CD8-positive, alpha-beta memory T cell (primary cell): ENCODE measurements around the gene EXOC2. TPM values are rescaled to one million over a fixed set of nuclear protein-coding genes. Genes with fewer than 3 reads are reported as not detected.

Experiments
- CTCF ChIA-PET: fragments of 350-600 bp; sonication (Branson Sonifier 250); formaldehyde crosslinking; loops from one replicate; lab custom pipeline; 2021; ENCODE audit warnings: antibody characterized with exemption; lab: Charles Lee
- POLR2A ChIA-PET: fragments of 350-600 bp; sonication (Branson Sonifier 250); formaldehyde crosslinking; loops from one replicate; lab custom pipeline; 2021; ENCODE audit warnings: antibody characterized with exemption; lab: Charles Lee
- DNase-seq, 5 donors: peaks; one replicate each; pipeline versions ENCODE4 v3.0.0 to v3.0.0-alpha.2; 2020 to 2022; ENCODE audit warnings: mixed read lengths in 1 of 5
- H3K27ac ChIP-seq: one replicate; pipeline ENCODE4 v1.7.0; 2013; ENCODE audit warnings: low read depth, mild to moderate bottlenecking, low read length, moderate library complexity
- H3K27me3 ChIP-seq: 2 replicates; pipeline ENCODE4 v1.7.0; 2013; ENCODE audit warnings: low read length, mild to moderate bottlenecking; ENCODE audit not compliant: insufficient read depth, poor library complexity, severe bottlenecking
- H3K36me3 ChIP-seq: 2 replicates; pipeline ENCODE4 v1.7.0; 2013; ENCODE audit warnings: mild to moderate bottlenecking, low read length, moderate library complexity; ENCODE audit not compliant: insufficient read depth
- H3K4me1 ChIP-seq: 2 replicates; pipeline ENCODE4 v1.7.0; 2013; ENCODE audit warnings: mild to moderate bottlenecking, low read length, moderate library complexity; ENCODE audit not compliant: insufficient read depth
- H3K4me3 ChIP-seq: 2 replicates; pipeline ENCODE4 v1.7.0; 2013; ENCODE audit warnings: mild to moderate bottlenecking, low read length
- H3K9me3 ChIP-seq: 2 replicates; pipeline ENCODE4 v1.7.0; 2013; ENCODE audit warnings: mild to moderate bottlenecking, low read length
- H3K27ac Mint-ChIP-seq, 8 donors: one replicate each; pipeline ENCODE4 v1.8.0; 2020 to 2021; ENCODE audit warnings: mixed read lengths in 8 of 8, mild to moderate bottlenecking in 6 of 8, inconsistent platforms in 3 of 8, moderate library complexity in 3 of 8
- H3K27me3 Mint-ChIP-seq, 2 donors: one replicate each; pipeline ENCODE4 v1.8.0; 2020 to 2021; ENCODE audit warnings: mixed read lengths in 2 of 2, mild to moderate bottlenecking in 1 of 2, moderate library complexity in 1 of 2
- H3K36me3 Mint-ChIP-seq, 3 donors: one replicate each; pipeline ENCODE4 v1.8.0; 2020 to 2021; ENCODE audit warnings: mixed read lengths in 3 of 3, inconsistent platforms in 1 of 3, mild to moderate bottlenecking in 1 of 3
- H3K4me1 Mint-ChIP-seq, 3 donors: one replicate each; pipeline ENCODE4 v1.8.0; 2020 to 2021; ENCODE audit warnings: mixed read lengths in 3 of 3, inconsistent platforms in 1 of 3, mild to moderate bottlenecking in 1 of 3
- H3K4me3 Mint-ChIP-seq, 7 donors: one replicate each; pipeline ENCODE4 v1.8.0; 2020 to 2021; ENCODE audit warnings: mixed read lengths in 7 of 7, mild to moderate bottlenecking in 6 of 7, moderate library complexity in 4 of 7, inconsistent platforms in 2 of 7
- H3K9me3 Mint-ChIP-seq, 5 donors: one replicate each; pipeline ENCODE4 v1.8.0; 2020 to 2022; ENCODE audit warnings: mixed read lengths in 5 of 5, mild to moderate bottlenecking in 3 of 5, moderate library complexity in 2 of 5, inconsistent platforms in 1 of 5
- polyA plus RNA-seq: library from polyadenylated mRNA; unstranded; fragments of 300-500 nt; fragmentation: Illumina TruSeq; gene quantifications from one replicate; pipeline ENCODE4 v1.2.3, GENCODE V29; 2021
- total RNA-seq, 2 experiments: library from RNA; stranded (reverse); gene quantifications; one replicate each; pipeline ENCODE4 v1.2.3, GENCODE V29; 2021

EXOC2 gene
- total and polyA plus RNA-seq, 3 experiments from 2014 or later, result 41.5 to 44.6 (median 43.1) TPM

DNA sequence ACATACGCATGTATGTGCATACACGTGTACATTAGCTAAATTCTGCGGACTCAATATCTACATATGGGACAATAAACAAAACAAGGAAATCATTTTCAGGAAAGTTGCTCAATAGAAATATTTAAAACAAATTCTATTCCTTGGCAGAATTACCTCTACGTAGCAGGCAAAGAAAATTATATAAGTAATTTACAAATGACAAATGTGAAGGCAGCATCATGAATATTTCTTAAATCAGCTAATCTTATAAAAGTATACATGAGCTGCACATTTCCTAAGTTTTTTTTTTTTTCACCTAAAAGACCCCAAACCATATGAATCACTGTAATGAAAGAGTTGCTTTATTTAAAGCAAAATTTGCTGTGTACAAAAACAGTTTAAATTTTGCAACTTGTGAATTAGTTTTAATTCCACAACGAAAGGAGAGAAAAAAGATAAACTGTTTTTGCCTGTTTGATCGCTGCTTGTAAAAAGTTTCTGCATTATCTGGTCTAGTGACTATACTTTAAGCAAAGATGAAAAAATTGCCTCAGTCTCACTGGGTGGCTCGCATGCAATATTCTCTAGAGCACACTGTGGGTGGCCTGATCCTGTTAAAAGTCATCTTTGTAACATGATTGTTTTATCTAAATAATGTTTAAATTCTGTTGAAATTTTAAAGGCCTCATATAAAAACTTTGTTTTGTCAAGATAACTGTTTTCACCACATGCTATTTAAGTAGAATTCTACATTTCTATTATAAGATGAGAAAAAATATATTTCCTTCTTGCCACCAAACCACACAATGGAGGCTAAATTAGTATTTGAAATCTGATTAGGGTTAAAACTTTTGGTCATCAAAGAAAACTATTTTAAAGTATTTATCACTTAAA lies 93.1 kb downstream of the EXOC2 start:
- no peaks in the 10 kb centered on the region for H3K9me3 ChIP-seq
- Mint-ChIP-seq H3K9me3 (no peaks in the 10 kb centered on the region), H3K4me1 (no peaks in the 10 kb centered on the region), H3K27me3 (no peaks in the 10 kb centered on the region), H3K36me3 (peaks cover 4 to 60% (median 19%) of the 10 kb centered on the region in 3 donors), H3K27ac (peak overlapping the region in 2 of 8 donors; percentile 6 to 36), H3K4me3 (no peak overlapping the region)
- no peaks in the 10 kb centered on the region for H3K4me1 ChIP-seq
- no peak for DNase-seq
- CTCF ChIA-PET, result no interaction called here
- H3K27me3 ChIP-seq, result no peaks in the 10 kb centered on the region
- no peaks in the 10 kb centered on the region for H3K36me3 ChIP-seq
- POLR2A ChIA-PET, result no interaction called here
- H3K27ac ChIP-seq, result no peak overlapping the region
- no peak overlapping the region for H3K4me3 ChIP-seq

DNA sequence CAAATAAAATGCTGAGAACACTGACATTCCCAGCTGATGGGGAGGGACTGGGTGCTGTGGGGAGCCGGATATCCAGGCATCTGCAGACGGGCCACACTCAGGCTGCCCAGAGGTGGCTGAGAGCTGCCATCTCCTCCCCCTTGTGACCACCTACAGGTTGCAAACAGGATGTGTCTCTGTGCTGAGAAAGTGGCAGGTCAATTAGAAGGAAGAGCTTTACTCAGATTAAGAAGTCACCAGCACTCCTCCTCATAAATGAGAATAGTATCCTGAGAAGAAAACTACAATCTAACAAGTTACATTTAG lies 99.1 kb downstream of the EXOC2 start:
- peaks cover 15% of the 10 kb centered on the region for H3K36me3 ChIP-seq
- H3K27ac Mint-ChIP-seq, result peak overlapping the region in 2 of 8 donors; percentile 55 to 84
- POLR2A ChIA-PET, result no interaction called here
- H3K4me1 Mint-ChIP-seq, result peaks cover 0 to 9% (median 0%) of the 10 kb centered on the region in 3 donors
- CTCF ChIA-PET, result interaction anchor here (0.7 to 2.4 kb wide), 14 partner anchors 9 to 843 kb away, joined by 3 to 26 read pairs (median 6); no protein-coding TSS in a partner anchor
- H3K4me3 ChIP-seq, result no peak overlapping the region
- peaks cover 8 to 76% (median 27%) of the 10 kb centered on the region in 3 donors for H3K36me3 Mint-ChIP-seq
- no peak overlapping the region for H3K4me3 Mint-ChIP-seq
- no peaks in the 10 kb centered on the region for H3K27me3 Mint-ChIP-seq
- H3K27me3 ChIP-seq, result no peaks in the 10 kb centered on the region
- no peaks in the 10 kb centered on the region for H3K9me3 ChIP-seq
- H3K27ac ChIP-seq, result no peak overlapping the region
- DNase-seq, result no peak
- no peaks in the 10 kb centered on the region for H3K4me1 ChIP-seq
- no peaks in the 10 kb centered on the region for H3K9me3 Mint-ChIP-seq

DNA sequence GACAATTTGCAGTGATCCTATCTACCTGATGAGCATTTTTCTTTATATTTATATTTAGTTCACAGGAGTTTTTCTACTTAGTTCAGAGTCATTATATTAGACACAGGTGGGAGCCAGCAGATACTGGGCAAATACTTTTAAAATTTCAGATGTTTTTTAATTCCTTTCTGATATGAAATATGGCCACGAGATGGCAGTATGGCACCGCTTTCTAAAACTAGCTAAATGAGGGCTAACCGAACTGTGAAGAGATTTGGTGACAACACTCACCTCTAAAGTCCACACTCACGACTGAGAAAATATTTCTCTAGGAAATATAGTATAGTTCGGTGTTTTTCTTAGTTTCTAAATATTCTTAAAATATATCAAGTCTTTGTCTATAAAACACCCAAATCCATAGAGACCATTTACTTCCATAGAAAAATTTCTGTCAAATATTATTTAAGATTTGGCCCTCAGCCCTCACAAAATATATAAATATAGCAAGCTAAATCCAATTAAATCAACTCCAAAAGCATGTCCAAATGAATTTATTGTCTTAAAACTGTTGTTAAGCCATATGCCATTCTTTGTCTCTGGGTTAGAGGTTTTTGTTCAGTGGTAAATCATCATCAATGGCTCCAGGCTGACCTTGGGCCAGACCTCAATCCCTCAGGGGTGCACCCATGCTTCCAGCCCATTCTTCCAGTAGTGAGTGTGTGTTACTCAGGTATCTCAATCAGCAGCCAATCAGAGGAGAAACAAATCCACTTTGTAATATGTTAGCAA lies 99.6 kb downstream of the EXOC2 start:
- H3K9me3 Mint-ChIP-seq, result no peaks in the 10 kb centered on the region
- Histone ChIP-seq H3K27me3 (no peaks in the 10 kb centered on the region), H3K27ac (no peak overlapping the region), H3K36me3 (peaks cover 15% of the 10 kb centered on the region), H3K4me3 (no peak overlapping the region), H3K4me1 (no peaks in the 10 kb centered on the region), H3K9me3 (no peaks in the 10 kb centered on the region)
- H3K4me3 Mint-ChIP-seq, result no peak overlapping the region
- H3K4me1 Mint-ChIP-seq, result peaks cover 0 to 9% (median 0%) of the 10 kb centered on the region in 3 donors
- H3K27me3 Mint-ChIP-seq, result no peaks in the 10 kb centered on the region
- DNase-seq, result peak; percentile 37 to 71 (median 46)
- peak overlapping the region in 2 of 8 donors; percentile 38 to 84 for H3K27ac Mint-ChIP-seq
- ChIA-PET POLR2A (no interaction called here), CTCF (interaction anchor here (0.6 to 2.4 kb wide), 17 partner anchors 8 to 844 kb away, joined by 3 to 26 read pairs (median 5); no protein-coding TSS in a partner anchor)
- H3K36me3 Mint-ChIP-seq, result peaks cover 8 to 77% (median 22%) of the 10 kb centered on the region in 3 donors

DNA sequence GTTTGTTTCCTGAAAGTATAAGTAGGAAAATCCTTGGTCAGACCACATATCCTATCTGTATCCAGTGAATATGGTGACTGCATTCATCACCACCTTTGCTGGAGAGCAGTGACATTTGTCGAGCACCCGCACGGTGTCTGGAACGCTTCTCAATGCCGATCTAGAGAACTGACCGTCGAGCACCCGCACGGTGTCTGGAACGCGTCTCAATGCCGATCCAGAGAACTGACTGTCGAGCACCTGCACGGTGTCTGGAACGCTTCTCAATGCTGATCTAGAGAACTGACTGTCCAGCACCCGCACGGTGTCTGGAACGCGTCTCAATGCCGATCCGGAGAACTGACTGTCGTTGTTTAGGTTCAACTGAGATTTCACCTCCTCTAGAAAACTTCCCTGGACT lies 103.8 kb downstream of the EXOC2 start:
- H3K36me3 ChIP-seq, result peaks cover 15% of the 10 kb centered on the region
- Mint-ChIP-seq H3K27me3 (no peaks in the 10 kb centered on the region), H3K36me3 (peaks cover 8 to 58% (median 19%) of the 10 kb centered on the region in 3 donors), H3K27ac (no peak overlapping the region), H3K4me3 (no peak overlapping the region), H3K9me3 (no peaks in the 10 kb centered on the region), H3K4me1 (peaks cover 0 to 6% (median 0%) of the 10 kb centered on the region in 3 donors)
- no peaks in the 10 kb centered on the region for H3K9me3 ChIP-seq
- H3K27ac ChIP-seq, result no peak overlapping the region
- DNase-seq, result no peak
- CTCF ChIA-PET, result no interaction called here
- H3K4me3 ChIP-seq, result no peak overlapping the region
- H3K4me1 ChIP-seq, result no peaks in the 10 kb centered on the region
- POLR2A ChIA-PET, result no interaction called here
- no peaks in the 10 kb centered on the region for H3K27me3 ChIP-seq

DNA sequence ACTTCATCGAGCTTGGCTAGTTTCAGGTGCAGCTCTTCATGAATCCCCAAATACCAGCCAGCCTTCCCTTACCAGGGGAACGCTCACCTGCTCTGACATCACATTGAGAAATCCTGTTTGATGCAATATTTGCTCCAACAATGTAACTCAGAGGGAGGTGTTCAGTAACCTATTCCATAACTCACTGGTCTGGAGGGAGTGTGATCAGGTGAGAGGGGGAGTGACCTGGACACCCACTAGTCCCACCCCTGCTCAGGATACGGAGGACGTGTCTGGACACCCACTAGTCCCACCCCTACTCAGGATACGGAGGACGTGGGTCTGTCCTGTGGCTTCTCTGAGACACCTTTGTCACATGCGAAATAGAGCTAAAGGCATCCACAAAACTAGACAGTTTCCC lies 106.4 kb downstream of the EXOC2 start:
- no peak for DNase-seq

DNA sequence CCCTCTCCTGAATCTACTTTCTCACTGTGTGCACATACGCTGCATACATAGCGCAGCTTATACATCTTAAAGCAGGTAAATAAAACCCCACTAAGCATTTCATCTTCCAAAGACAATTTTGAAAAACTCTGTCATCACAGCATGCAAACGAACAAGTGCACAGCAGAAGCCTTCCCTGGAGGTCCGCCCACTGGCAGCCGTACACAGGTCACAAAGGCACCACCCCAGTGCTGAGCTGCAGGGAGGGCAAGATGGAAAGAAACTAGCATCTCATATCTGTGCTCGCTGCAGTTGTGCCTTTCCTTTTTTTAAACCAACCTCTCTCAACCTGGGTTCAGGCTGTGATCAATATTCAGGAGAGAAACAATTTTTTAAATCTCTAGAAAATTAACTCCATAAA lies 109.3 kb downstream of the EXOC2 start:
- ChIA-PET POLR2A (no interaction called here), CTCF (interaction anchor here (2.1 kb wide), 1 partner anchor 10 kb away, joined by 7 read pairs; no protein-coding TSS in a partner anchor)

More for the DNA sequence above, 106.4 kb downstream of the EXOC2 start:
- no peak overlapping the region for H3K4me3 ChIP-seq
- H3K36me3 ChIP-seq, result peaks cover 7% of the 10 kb centered on the region
- Mint-ChIP-seq H3K4me3 (no peak overlapping the region), H3K36me3 (peaks cover 8 to 48% (median 18%) of the 10 kb centered on the region in 3 donors), H3K27ac (no peak overlapping the region), H3K9me3 (no peaks in the 10 kb centered on the region), H3K27me3 (no peaks in the 10 kb centered on the region), H3K4me1 (peaks cover 2 to 9% (median 9%) of the 10 kb centered on the region in 3 donors)
- no peaks in the 10 kb centered on the region for H3K4me1 ChIP-seq
- H3K27me3 ChIP-seq, result no peaks in the 10 kb centered on the region
- H3K27ac ChIP-seq, result no peak overlapping the region
- POLR2A ChIA-PET, result no interaction called here
- no peaks in the 10 kb centered on the region for H3K9me3 ChIP-seq
- CTCF ChIA-PET, result no interaction called here

DNA sequence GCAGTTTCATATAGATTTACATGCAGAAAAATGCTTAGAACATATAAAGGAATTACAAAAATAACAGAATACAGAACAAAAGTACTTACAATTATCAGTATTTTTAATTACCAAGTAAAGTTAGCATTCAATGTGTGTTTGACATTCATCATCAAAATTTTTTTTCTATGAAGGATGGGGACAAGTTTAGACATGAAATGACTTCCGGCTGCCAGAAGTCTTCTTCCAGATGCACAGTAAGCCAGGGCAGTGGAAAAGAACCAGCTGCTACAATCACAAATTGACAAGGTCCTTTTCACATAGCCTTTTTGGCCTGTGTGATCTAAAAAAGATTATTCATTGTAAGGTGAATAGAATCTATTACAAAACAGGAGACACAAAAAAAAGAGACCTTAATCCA lies 109.8 kb downstream of the EXOC2 start:
- Mint-ChIP-seq H3K27me3 (no peaks in the 10 kb centered on the region), H3K27ac (peak overlapping the region in 1 of 8 donors; percentile 42), H3K4me3 (no peak overlapping the region), H3K9me3 (no peaks in the 10 kb centered on the region), H3K4me1 (peaks cover 8 to 9% (median 9%) of the 10 kb centered on the region in 3 donors), H3K36me3 (peaks cover 0 to 20% (median 5%) of the 10 kb centered on the region in 3 donors)
- Histone ChIP-seq H3K27ac (no peak overlapping the region), H3K4me3 (no peak overlapping the region), H3K9me3 (no peaks in the 10 kb centered on the region), H3K27me3 (no peaks in the 10 kb centered on the region), H3K4me1 (no peaks in the 10 kb centered on the region), H3K36me3 (no peaks in the 10 kb centered on the region)
- POLR2A ChIA-PET, result no interaction called here
- CTCF ChIA-PET, result interaction anchor here (2.1 kb wide), 1 partner anchor 10 kb away, joined by 7 read pairs; no protein-coding TSS in a partner anchor
- DNase-seq, result no peak

More for the DNA sequence above, 109.3 kb downstream of the EXOC2 start:
- Mint-ChIP-seq H3K4me3 (no peak overlapping the region), H3K4me1 (peaks cover 4 to 9% (median 9%) of the 10 kb centered on the region in 3 donors), H3K27me3 (no peaks in the 10 kb centered on the region), H3K9me3 (no peaks in the 10 kb centered on the region), H3K36me3 (peaks cover 0 to 23% (median 5%) of the 10 kb centered on the region in 3 donors), H3K27ac (no peak overlapping the region)
- H3K27ac ChIP-seq, result no peak overlapping the region
- H3K4me3 ChIP-seq, result no peak overlapping the region
- no peaks in the 10 kb centered on the region for H3K9me3 ChIP-seq
- H3K36me3 ChIP-seq, result no peaks in the 10 kb centered on the region
- no peak for DNase-seq
- H3K27me3 ChIP-seq, result no peaks in the 10 kb centered on the region
- H3K4me1 ChIP-seq, result no peaks in the 10 kb centered on the region
